CD4-positive, CD25-positive, alpha-beta regulatory T cell (primary cell): ENCODE results near the gene METTL9. TPM values are rescaled to one million over a fixed set of nuclear protein-coding genes. Genes with fewer than 3 reads are reported as not detected.
A peak's percentile ranks its signal among the peaks of the same experiment; 100 is the strongest.

ENCODE experiments used
- ATAC-seq, 2 donors: fragments of 150-1000 bp; cut with Tn5 transposase; one replicate each; pipeline ENCODE4 v1.10.0; 2021; ENCODE audit warnings: low read depth in 2 of 2, moderate number of reproducible peaks in 2 of 2, moderate library complexity in 1 of 2
- DNase-seq, 3 donors: peaks; one replicate each; pipeline versions ENCODE4 v3.0.0 to v3.0.0-alpha.2; 2012 to 2022; ENCODE audit warnings: mixed read lengths in 1 of 3
- H3K27ac ChIP-seq: one replicate; pipeline ENCODE4 v1.7.0; 2013; ENCODE audit warnings: mild to moderate bottlenecking, low read length; ENCODE audit not compliant: insufficient read depth, poor library complexity, severe bottlenecking
- H3K27me3 ChIP-seq: one replicate; pipeline ENCODE4 v1.7.0; 2013; ENCODE audit warnings: low read length; ENCODE audit not compliant: control insufficient read depth, insufficient read depth
- H3K36me3 ChIP-seq: one replicate; pipeline ENCODE4 v1.7.0; 2013; ENCODE audit warnings: mild to moderate bottlenecking, low read length, moderate library complexity; ENCODE audit not compliant: control insufficient read depth, insufficient read depth
- H3K4me1 ChIP-seq: 2 replicates; pipeline ENCODE4 v1.7.0; 2013; ENCODE audit warnings: mild to moderate bottlenecking, low read length; ENCODE audit not compliant: insufficient read depth, control insufficient read depth, poor library complexity, severe bottlenecking
- H3K4me3 ChIP-seq: one replicate; pipeline ENCODE4 v1.7.0; 2013; ENCODE audit warnings: low read depth, mild to moderate bottlenecking, low read length, moderate library complexity
- H3K9me3 ChIP-seq, 2 experiments: 1 replicate in 1 of 2; 2 replicates in 1 of 2; pipeline ENCODE4 v1.7.0; 2013; ENCODE audit warnings: low read length in 2 of 2, mild to moderate bottlenecking in 1 of 2, moderate library complexity in 1 of 2; ENCODE audit not compliant: control insufficient read depth in 2 of 2
- H3K27ac Mint-ChIP-seq, 3 donors: one replicate each; pipeline ENCODE4 v1.8.0; 2020 to 2022; ENCODE audit warnings: mild to moderate bottlenecking in 3 of 3, mixed read lengths in 3 of 3, moderate library complexity in 2 of 3
- H3K27me3 Mint-ChIP-seq: one replicate; pipeline ENCODE4 v1.8.0; 2022; ENCODE audit warnings: mild to moderate bottlenecking, mixed read lengths
- H3K36me3 Mint-ChIP-seq: one replicate; pipeline ENCODE4 v1.8.0; 2020; ENCODE audit warnings: mixed read lengths
- H3K4me1 Mint-ChIP-seq, 4 donors: one replicate each; pipeline ENCODE4 v1.8.0; 2020 to 2022; ENCODE audit warnings: mixed read lengths in 4 of 4, mild to moderate bottlenecking in 1 of 4
- H3K4me3 Mint-ChIP-seq, 4 donors: one replicate each; pipeline ENCODE4 v1.8.0; 2020 to 2022; ENCODE audit warnings: mild to moderate bottlenecking in 4 of 4, mixed read lengths in 4 of 4, moderate library complexity in 3 of 4
- H3K9me3 Mint-ChIP-seq, 7 donors: one replicate each; pipeline ENCODE4 v1.8.0; 2020 to 2022; ENCODE audit warnings: mixed read lengths in 7 of 7, mild to moderate bottlenecking in 3 of 7, moderate library complexity in 2 of 7
- polyA plus RNA-seq, 4 donors: library from polyadenylated mRNA; unstranded; fragments of 300-500 nt; fragmentation: Illumina TruSeq; gene quantifications; one replicate each; pipeline ENCODE4 v1.2.3, GENCODE V29; 2021
- total RNA-seq: library from RNA; stranded (reverse); gene quantifications from one replicate; pipeline ENCODE4 v1.2.3, GENCODE V29; 2022

Gene METTL9
- total and polyA plus RNA-seq, 5 donors from 2014 or later: 69.9 to 141 (median 116) TPM

- Mint-ChIP-seq H3K27me3 (no peaks in the 10 kb centered on the region), H3K4me1 (peaks cover 32 to 87% (median 77%) of the 10 kb centered on the region in 4 donors), H3K4me3 (peak overlapping the region in 3 of 4 donors; percentile 52 to 70 (median 54)), H3K9me3 (no peaks in the 10 kb centered on the region), H3K27ac (peak overlapping the region; percentile 28 to 66 (median 63)), H3K36me3 (peaks cover 3% of the 10 kb centered on the region)
- ATAC-seq (no peak), DNase-seq (no peak)
- Histone ChIP-seq H3K4me1 (peaks cover 46% of the 10 kb centered on the region), H3K4me3 (peak overlapping the region; percentile 49), H3K27ac (peak overlapping the region; percentile 15), H3K27me3 (no peaks in the 10 kb centered on the region), H3K9me3 (no peaks in the 10 kb centered on the region), H3K36me3 (peaks cover 12% of the 10 kb centered on the region)
These were observed 11.8 kb downstream of the METTL9 start for GRCh38 chr16:21611198-21611555.

GRCh38 chr16:21611556-21612384 lies 12.4 kb downstream of the METTL9 start:
- Mint-ChIP-seq H3K36me3 (peaks cover 3% of the 10 kb centered on the region), H3K4me1 (peaks cover 32 to 88% (median 78%) of the 10 kb centered on the region in 4 donors), H3K27me3 (no peaks in the 10 kb centered on the region), H3K9me3 (no peaks in the 10 kb centered on the region), H3K4me3 (peak overlapping the region; percentile 52 to 70 (median 56)), H3K27ac (peak overlapping the region; percentile 63 to 85 (median 66))
- peaks cover 43% of the 10 kb centered on the region for H3K4me1 ChIP-seq
- H3K36me3 ChIP-seq: peaks cover 12% of the 10 kb centered on the region
- ATAC-seq: peak; percentile 91 to 93
- peak in 1 of 3 donors; percentile 93 for DNase-seq
- no peaks in the 10 kb centered on the region for H3K9me3 ChIP-seq
- no peaks in the 10 kb centered on the region for H3K27me3 ChIP-seq
- H3K4me3 ChIP-seq: peak overlapping the region; percentile 49
- peak overlapping the region; percentile 15 for H3K27ac ChIP-seq

GRCh38 chr16:21613361-21613760 lies 14.0 kb downstream of the METTL9 start:
- no peaks in the 10 kb centered on the region for H3K27me3 ChIP-seq
- Mint-ChIP-seq H3K4me3 (peak overlapping the region in 1 of 4 donors; percentile 42), H3K36me3 (peaks cover 12% of the 10 kb centered on the region), H3K4me1 (peaks cover 32 to 87% (median 71%) of the 10 kb centered on the region in 4 donors), H3K27me3 (no peaks in the 10 kb centered on the region), H3K9me3 (no peaks in the 10 kb centered on the region), H3K27ac (no peak overlapping the region)
- DNase-seq (no peak), ATAC-seq (no peak)
- no peak overlapping the region for H3K4me3 ChIP-seq
- no peaks in the 10 kb centered on the region for H3K9me3 ChIP-seq
- H3K4me1 ChIP-seq: peaks cover 36% of the 10 kb centered on the region
- no peak overlapping the region for H3K27ac ChIP-seq
- H3K36me3 ChIP-seq: peaks cover 21% of the 10 kb centered on the region

- ATAC-seq: no peak
- peaks cover 23% of the 10 kb centered on the region for H3K36me3 ChIP-seq
- H3K27me3 ChIP-seq: no peaks in the 10 kb centered on the region
- Mint-ChIP-seq H3K27ac (no peak overlapping the region), H3K4me3 (peak overlapping the region in 1 of 4 donors; percentile 27), H3K4me1 (peaks cover 32 to 85% (median 67%) of the 10 kb centered on the region in 4 donors), H3K9me3 (no peaks in the 10 kb centered on the region), H3K36me3 (peaks cover 14% of the 10 kb centered on the region), H3K27me3 (no peaks in the 10 kb centered on the region)
- H3K4me3 ChIP-seq: no peak overlapping the region
- H3K4me1 ChIP-seq: peaks cover 31% of the 10 kb centered on the region
- H3K27ac ChIP-seq: no peak overlapping the region
- H3K9me3 ChIP-seq: no peaks in the 10 kb centered on the region
- DNase-seq: no peak
These were observed 14.4 kb downstream of the METTL9 start for GRCh38 chr16:21613781-21614180.

GRCh38 chr16:21614896-21615295 lies 15.5 kb downstream of the METTL9 start:
- H3K4me1 ChIP-seq: peaks cover 20% of the 10 kb centered on the region
- no peak overlapping the region for H3K4me3 Mint-ChIP-seq
- H3K27ac Mint-ChIP-seq: peak overlapping the region in 2 of 3 donors; percentile 14 to 65
- H3K4me1 Mint-ChIP-seq: peaks cover 24 to 77% (median 63%) of the 10 kb centered on the region in 4 donors
- H3K36me3 Mint-ChIP-seq: peaks cover 17% of the 10 kb centered on the region
- H3K9me3 Mint-ChIP-seq: no peaks in the 10 kb centered on the region
- ATAC-seq: no peak
- no peak for DNase-seq
- H3K27me3 Mint-ChIP-seq: no peaks in the 10 kb centered on the region
- H3K27ac ChIP-seq: no peak overlapping the region
- H3K27me3 ChIP-seq: no peaks in the 10 kb centered on the region
- H3K9me3 ChIP-seq: no peaks in the 10 kb centered on the region
- H3K4me3 ChIP-seq: no peak overlapping the region
- peaks cover 32% of the 10 kb centered on the region for H3K36me3 ChIP-seq

GRCh38 chr16:21617607-21618006 lies 18.2 kb downstream of the METTL9 start:
- no peaks in the 10 kb centered on the region for H3K27me3 ChIP-seq
- no peak overlapping the region for H3K27ac ChIP-seq
- H3K36me3 Mint-ChIP-seq: peaks cover 23% of the 10 kb centered on the region
- H3K4me3 ChIP-seq: no peak overlapping the region
- H3K36me3 ChIP-seq: peaks cover 34% of the 10 kb centered on the region
- no peaks in the 10 kb centered on the region for H3K27me3 Mint-ChIP-seq
- peaks cover 14 to 71% (median 49%) of the 10 kb centered on the region in 4 donors for H3K4me1 Mint-ChIP-seq
- H3K4me3 Mint-ChIP-seq: peak overlapping the region in 1 of 4 donors; percentile 69
- H3K9me3 ChIP-seq: no peaks in the 10 kb centered on the region
- no peak overlapping the region for H3K27ac Mint-ChIP-seq
- H3K9me3 Mint-ChIP-seq: no peaks in the 10 kb centered on the region
- peaks cover 12% of the 10 kb centered on the region for H3K4me1 ChIP-seq
- DNase-seq (no peak), ATAC-seq (no peak)

GRCh38 chr16:21618281-21618680 lies 18.9 kb downstream of the METTL9 start:
- H3K36me3 ChIP-seq: peaks cover 32% of the 10 kb centered on the region
- ATAC-seq: no peak
- no peak overlapping the region for H3K27ac Mint-ChIP-seq
- H3K27me3 ChIP-seq: no peaks in the 10 kb centered on the region
- no peak overlapping the region for H3K27ac ChIP-seq
- H3K9me3 Mint-ChIP-seq: no peaks in the 10 kb centered on the region
- peaks cover 12% of the 10 kb centered on the region for H3K4me1 ChIP-seq
- peaks cover 16 to 72% (median 49%) of the 10 kb centered on the region in 4 donors for H3K4me1 Mint-ChIP-seq
- H3K4me3 ChIP-seq: no peak overlapping the region
- no peaks in the 10 kb centered on the region for H3K9me3 ChIP-seq
- H3K36me3 Mint-ChIP-seq: peaks cover 20% of the 10 kb centered on the region
- H3K27me3 Mint-ChIP-seq: no peaks in the 10 kb centered on the region
- H3K4me3 Mint-ChIP-seq: no peak overlapping the region
- DNase-seq: no peak
